ENCODE data around the gene FUOM.
"Not testable (repeated sequence)": the region's sequence is repeated elsewhere in the genome, so short reads cannot be mapped to it uniquely, and the experiment has no call there.

Gene FUOM

DNA sequence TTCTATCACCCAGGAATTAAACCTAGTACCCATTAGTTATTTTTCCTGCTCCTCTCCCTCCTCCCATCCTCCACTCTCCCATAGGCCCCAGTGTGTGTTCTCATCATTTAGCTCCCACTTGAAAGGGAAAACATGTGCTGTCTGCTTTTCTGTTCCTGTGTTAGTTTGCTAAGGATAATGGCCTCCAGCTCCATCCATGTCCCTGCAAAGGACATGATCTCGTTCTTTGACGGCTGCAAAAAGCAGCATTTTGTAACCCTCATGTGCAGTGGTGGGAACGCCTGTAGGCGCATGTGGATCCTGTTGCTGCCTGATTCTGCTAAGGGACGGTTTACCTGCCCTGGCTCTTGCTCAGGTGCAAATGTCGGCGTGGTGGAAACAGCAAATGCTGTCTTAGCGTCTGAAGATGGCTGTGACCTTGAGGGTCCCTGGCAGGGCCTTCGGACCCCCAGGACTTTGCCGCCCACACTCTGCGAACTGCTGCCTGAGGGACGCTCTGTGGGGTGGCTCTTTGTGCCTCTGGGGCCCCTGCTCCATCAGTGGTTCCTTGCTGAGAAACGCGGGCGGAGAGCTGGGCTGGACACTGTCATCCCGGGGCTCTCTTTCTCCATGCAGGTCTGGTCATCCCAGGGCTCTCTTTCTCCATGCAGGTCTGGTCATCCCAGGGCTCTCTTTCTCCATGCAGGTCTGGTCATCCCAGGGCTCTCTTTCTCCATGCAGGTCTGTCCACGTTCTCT lies 30.6 kb upstream of the FUOM start:
- no peak for DNase-seq

DNA sequence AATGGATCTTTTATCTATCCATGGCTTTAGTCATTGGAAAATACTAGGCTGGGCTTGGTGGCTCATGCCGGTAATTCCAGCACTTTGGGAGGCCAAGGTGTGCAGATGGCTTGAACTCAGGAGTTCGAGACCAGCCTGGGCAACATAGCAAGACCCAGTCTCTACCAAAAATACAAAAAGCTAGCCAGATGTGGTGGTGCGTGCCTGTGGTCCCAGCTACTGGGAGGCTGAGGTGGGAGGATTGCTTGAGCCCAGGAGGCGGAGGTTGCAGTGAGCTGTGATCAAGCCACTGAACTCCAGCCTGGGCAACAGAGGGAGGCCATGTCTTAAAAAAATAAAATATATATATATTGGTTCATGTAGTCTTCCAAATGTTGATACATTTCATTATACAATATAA lies 29.1 kb upstream of the FUOM start:
- DNase-seq: not testable (repeated sequence)

GRCh38 chr10:133385214-133385613 lies 27.4 kb upstream of the FUOM start:
- DNase-seq: no peak

DNA sequence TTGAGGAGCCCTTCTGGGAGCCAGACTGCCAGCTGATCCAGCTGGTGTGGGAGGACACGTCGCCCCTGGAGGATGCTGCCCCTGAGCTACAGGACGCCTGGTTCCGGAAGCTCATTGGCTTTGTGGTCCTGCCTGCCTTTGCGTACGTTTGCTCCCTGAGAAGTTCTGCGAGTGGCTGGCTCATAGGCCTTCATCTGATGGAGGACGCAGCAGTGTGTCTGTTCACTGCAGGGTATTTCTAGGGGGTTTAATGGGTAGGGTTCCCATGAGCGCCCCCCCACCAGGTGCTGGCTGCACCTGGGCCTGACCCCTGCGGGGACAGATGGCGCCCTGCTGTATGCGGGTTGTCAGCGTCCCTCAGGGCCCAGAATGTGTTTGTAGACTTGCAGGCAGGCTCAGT lies 26.3 kb upstream of the FUOM start:
- no peak for DNase-seq

- DNase-seq: no peak
Observed at GRCh38 chr10:133383551-133383950, 25.7 kb upstream of the FUOM start.

DNA sequence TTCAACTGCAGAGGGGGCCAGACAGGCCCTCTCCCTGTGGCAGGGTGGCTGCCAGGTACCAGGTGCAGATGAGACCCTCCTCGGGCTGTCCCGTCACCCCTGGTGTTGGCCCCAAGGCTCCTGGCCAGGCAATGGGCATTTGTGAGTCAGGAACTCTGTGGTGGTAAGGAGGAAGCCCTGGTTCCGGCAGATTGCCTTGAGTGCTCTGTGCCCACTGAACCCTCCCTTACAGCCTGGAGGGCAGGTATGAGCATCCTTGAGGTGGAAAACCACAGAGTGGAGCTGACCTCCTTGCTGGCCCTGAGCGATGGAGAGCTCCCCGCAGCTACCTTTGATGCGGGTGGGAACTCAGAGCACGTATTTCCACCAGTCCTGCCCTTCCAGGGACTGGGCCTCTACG lies 23.2 kb upstream of the FUOM start:
- DNase-seq: no peak

GRCh38 chr10:133379801-133380666 lies 22.2 kb upstream of the FUOM start:
- no peak for DNase-seq

DNA sequence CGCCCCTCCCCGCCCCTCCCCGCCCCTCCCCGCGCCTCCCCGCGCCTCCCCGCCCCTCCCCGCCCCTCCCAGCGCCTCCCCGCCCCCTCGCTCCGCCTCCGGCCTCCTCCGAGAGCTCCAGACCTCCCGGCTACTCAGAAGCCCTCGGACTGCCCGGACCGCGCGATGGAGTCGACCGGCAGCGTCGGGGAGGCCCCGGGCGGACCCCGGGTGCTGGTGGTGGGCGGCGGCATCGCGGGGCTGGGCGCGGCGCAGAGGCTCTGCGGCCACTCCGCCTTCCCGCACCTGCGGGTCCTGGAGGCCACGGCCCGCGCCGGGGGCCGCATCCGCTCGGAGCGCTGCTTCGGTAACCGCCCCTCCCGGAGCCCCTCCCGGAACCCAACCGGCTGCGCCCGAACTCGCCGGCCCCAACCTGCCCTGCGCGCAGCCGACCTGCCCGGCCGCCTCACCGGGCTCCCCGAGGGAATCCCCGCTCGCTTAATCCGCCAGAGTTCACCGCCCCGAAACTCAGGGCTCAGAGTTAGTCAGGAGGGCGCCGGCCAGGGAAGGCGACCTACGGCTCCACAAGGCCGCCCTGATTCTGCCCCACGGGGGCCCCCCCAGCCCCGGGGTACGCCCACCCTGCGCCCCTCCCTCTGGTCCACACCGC lies 21.5 kb upstream of the FUOM start, which contains the start of gene PAOX:
PAOX (plus strand) TSS at position 111 of the 649 bp plus-strand sequence; CDS start at position 166, 55 bp downstream.
- DNase-seq: peak in 1 of 2 experiments; percentile 24

- DNase-seq: peak in 1 of 2 experiments; percentile 30
Observed at GRCh38 chr10:133378251-133379096, 20.7 kb upstream of the FUOM start.

GRCh38 chr10:133377818-133378250 lies 20.0 kb upstream of the FUOM start:
- no peak for DNase-seq

DNA sequence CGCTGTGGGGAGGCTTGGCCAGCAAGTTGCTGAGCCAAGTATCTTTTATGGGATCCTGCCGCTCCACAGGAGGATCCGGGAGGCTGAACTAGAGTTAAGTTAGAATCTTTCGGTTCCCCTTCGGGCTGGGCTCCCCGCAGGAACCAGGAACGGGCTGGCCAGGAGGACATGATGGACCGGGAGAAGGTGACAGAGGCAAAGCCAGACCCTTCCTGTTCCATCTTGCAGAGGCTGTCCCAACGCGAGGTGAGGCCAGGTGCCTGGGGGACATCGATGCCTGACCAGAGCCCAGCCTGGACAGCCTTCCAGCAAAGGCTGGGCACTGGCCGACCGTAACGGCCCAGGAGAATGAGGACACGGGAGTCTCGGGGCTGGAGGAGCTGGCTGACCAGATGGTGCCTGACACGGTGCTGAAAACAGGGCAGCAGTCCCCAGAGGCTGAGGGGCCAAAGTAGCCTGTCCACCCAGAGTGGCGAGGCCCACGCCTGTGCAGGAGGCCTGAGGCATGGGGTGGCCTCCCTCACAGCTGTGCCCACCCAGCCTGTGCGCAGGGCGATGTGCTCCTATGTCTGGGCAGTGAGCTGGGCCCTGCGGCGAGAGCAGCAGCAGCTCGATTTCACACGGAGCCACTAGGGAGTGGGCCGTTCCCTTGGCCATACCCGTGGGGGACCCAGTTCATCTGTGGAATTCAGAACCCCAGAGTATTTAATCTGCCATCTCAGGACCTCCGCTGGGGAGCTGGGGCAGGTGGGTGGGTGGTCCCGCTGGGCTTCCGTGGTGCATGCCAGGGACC lies 19.4 kb upstream of the FUOM start:
- no peak for DNase-seq

DNA sequence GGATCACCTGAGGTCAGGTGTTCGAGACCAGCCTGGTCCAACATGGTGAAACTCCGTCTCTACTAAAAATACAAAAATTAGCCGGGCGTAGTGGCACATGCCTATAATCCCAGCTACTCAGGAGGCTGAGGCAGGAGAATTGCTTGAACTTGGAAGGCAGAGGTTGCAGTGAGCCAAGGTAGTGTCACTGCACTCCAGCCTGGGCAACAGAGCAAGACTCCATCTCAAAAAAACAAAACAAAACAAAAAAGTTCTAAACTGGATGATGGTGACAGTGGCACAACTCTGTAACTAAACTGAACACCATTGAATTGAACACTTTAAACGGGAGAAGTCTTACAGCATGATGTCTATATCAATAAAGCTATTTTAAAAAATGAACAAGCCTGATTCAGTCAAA lies 18.4 kb upstream of the FUOM start:
- DNase-seq: not testable (repeated sequence)

GRCh38 chr10:133375357-133376115 lies 17.7 kb upstream of the FUOM start:
- no peak for DNase-seq

GRCh38 chr10:133373174-133374090 lies 15.6 kb upstream of the FUOM start, which contains the start of gene ECHS1:
Gene ECHS1 (minus strand): TSS chr10:133373354. CDS start chr10:133373333, 21 bp downstream.
- peak; percentile 44 to 86 for DNase-seq

- no peak for DNase-seq
Observed at GRCh38 chr10:133372507-133372906, 14.7 kb upstream of the FUOM start.

GRCh38 chr10:133370030-133370786 lies 12.4 kb upstream of the FUOM start:
- DNase-seq: no peak

DNA sequence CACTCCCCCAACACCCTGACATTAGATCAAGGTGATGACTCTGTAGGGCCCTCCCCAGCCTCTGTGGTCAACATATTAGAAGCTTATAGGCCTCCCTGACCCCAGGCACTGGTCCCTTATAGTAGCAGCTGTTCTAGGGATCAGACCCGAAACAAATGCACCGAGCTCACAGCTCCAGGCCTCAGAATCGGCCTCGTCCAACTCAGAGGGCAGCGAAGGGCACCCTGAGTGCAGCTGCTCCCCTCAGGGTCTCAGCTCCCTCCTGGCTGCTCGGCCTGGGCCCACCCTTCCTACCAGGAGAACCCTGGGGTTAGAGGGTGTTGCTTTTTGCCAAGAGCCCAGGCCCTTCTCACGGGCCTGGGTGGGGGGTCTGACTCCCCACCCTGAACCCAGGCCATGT lies 10.3 kb upstream of the FUOM start:
- no peak for DNase-seq

- DNase-seq: not testable (repeated sequence)
Observed at GRCh38 chr10:133367461-133367860, 9.6 kb upstream of the FUOM start.

- DNase-seq: no peak
Observed at GRCh38 chr10:133366751-133367150, 8.9 kb upstream of the FUOM start.
